Central memory CD4-positive, alpha-beta T cell (primary cell): ENCODE results near the gene OXLD1.

Experiments
- DNase-seq: peaks from one replicate; pipeline ENCODE4 v3.0.0; 2022

OXLD1 gene

DNA sequence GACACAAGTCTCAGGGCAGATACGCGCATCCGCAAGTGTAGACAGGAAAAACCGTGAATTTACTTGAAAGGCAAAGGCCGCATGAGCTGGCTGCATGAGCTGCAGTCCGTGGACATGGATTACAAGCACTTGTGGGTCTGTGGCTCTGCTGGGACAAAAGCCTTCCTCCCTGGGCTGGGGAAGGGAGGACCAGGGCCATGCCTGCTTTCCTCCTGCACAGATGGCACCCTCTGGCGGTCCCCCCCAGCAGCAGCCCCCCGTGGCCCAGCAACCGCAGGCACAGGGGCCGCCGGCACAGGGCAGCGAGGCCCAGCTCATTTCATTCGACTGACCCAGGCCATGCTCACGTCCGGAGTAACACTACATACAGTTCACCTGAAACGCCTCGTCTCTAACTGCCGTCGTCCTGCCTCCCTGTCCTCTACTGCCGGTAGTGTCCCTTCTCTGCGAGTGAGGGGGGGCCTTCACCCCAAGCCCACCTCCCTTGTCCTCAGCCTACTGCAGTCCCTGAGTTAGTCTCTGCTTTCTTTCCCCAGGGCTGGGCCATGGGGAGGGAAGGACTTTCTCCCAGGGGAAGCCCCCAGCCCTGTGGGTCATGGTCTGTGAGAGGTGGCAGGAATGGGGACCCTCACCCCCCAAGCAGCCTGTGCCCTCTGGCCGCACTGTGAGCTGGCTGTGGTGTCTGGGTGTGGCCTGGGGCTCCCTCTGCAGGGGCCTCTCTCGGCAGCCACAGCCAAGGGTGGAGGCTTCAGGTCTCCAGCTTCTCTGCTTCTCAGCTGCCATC lies 35.1 kb upstream of the OXLD1 start:
- no peak for DNase-seq

DNA sequence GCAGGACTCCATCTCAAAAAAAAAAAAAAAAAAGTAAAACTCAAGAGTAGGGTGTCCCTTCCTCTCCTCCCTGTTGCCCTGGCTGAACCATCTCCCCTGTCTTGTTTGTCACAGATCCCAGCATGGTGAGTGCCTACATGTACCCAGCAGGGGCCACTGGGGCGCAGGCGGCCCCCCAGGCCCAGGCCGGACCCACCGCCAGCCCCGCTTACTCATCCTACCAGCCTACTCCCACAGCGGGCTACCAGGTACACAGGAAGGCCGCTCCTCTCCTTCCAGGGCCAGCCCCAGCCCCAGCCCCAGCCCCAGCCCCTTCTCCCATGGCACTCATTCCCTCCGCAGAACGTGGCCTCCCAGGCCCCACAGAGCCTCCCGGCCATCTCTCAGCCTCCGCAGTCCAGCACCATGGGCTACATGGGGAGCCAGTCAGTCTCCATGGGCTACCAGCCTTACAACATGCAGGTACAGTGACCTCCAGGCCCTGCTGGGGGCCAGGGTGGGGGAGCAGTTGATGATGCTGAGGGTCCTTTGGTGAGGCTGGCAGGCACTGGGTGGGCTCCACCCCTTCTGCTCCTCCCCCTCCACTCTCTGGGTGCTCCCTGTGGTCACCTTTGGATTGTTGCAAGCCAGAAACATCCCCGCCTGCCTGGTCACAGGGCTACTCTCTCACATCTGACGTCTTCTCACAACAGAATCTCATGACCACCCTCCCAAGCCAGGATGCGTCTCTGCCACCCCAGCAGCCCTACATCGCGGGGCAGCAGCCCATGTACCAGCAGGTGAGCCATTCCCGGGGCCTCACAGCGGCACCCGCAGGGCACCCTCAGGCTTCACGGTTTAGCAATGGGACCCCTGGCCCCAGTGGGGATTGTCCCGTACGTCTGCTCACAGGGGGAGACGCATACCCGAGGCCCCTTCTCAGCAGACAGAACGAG lies 34.2 kb upstream of the OXLD1 start:
- no peak for DNase-seq

DNA sequence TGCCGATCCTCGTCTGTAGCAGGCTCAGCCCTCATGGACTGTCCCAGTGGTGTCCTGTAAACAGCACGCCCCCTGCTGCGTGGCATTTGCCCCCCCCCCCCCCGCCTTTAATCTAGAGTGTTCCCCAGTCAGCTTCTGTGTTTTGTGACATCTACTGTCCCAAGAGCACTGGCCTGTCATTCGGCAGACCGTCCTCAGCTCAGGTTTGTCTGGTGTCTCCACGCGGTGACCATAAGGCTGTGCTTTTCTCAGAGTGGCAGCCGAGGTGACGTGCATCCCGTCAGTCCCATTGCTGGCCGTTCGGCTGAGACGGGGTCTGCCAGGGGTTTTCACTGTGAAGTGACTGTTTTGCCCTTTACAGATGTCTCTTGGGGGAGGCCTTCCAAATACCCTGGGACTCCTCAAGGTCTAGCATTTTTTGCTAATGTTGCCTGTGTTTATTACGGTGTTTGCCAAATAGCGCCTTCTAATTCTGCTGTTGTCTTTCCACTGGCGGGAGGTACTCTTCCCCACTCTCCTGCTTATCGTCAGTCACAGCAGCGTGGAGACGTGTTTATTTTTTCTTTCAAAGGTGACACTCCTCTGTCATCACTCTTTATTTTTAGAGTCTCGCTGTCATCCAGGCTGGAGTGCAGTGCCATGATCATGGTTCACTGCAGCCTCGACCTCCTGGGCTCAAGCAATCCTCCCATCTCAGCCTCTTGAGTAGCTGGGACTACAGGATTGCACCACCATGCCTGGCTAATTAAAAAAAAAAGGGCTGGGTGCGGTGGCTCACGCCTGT lies 31.0 kb upstream of the OXLD1 start:
- DNase-seq, result no peak

- DNase-seq, result no peak
Observed at GRCh38 chr17:81696218-81696941, 30.0 kb upstream of the OXLD1 start.

DNA sequence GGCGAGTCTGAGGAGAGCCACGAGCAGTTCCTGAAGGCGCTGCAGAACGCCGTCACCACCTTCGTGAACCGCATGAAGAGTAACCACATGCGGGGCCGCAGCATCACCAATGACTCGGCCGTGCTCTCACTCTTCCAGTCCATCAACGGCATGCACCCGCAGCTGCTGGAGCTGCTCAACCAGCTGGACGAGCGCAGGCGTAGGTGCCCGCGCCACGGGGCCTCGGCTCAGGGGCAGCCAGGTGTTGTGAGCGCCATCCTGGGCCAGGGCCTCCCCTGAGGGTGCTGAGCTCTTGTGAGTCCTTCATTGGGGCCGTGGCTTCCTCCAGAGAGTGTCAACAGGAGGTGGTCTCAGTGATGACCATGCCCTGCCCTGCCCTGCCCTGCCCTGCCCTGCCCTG lies 29.4 kb upstream of the OXLD1 start:
- DNase-seq, result no peak

DNA sequence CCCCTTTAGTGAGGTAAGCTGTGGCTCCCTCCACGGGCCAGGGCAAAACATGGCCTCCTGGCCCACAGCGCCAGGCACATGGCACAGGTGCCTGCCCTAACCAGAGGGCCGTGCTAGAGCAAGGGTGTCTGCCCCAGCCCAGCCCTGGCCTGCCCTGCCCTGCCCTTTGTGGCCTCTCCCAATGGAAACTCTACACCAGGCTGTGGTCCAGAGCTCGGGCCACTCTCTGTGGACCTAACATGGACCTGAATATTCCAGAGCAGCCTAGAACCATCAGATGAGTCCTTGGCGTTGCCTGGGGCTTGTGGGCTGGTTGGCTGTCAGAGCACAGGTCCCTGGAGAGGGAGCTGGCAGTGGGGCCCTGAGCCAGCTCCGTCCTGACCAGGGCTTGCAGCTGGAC lies 28.8 kb upstream of the OXLD1 start:
- DNase-seq, result no peak

DNA sequence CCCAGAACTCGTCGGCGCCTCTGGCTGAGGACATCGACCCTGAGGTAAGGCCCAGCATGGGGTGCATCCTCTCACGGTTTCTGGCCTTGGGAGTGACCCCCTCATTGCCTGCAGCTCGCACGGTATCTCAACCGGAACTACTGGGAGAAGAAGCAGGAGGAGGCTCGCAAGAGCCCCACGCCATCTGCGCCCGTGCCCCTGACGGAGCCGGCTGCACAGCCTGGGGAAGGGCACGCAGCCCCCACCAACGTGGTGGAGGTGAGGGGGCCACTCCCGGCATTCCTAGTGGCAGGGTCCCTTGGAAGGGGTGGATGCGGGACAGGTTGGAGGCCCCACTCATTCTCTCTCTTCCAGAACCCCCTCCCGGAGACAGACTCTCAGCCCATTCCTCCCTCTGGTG lies 28.4 kb upstream of the OXLD1 start:
- DNase-seq, result no peak

DNA sequence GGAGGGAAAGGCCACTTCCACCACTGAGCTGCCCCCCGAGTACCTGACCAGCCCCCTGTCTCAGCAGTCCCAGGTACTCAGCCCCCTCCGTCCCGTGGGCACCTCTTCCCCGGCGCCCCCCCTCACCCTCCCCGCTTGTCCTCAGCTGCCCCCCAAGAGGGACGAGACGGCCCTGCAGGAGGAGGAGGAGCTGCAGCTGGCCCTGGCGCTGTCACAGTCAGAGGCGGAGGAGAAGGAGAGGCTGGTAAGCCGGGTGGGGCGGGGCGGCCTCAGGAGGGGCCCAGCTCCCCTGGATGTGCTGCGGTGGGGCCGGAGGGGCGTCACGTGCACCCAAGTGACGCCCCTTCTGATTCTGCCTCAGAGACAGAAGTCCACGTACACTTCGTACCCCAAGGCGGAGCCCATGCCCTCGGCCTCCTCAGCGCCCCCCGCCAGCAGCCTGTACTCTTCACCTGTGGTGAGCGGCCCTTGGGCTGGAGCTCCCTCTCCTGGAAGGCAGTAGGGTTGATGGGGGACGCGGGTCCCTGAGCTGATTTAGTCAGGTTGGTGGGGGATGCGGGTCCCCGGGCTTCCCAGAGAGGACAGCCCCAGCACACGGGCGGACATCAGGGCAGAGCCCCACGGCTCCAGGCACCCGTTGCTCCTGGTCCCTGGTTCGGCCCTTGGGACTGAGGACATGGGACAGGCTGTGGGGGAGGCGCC lies 27.3 kb upstream of the OXLD1 start:
- DNase-seq, result no peak

DNA sequence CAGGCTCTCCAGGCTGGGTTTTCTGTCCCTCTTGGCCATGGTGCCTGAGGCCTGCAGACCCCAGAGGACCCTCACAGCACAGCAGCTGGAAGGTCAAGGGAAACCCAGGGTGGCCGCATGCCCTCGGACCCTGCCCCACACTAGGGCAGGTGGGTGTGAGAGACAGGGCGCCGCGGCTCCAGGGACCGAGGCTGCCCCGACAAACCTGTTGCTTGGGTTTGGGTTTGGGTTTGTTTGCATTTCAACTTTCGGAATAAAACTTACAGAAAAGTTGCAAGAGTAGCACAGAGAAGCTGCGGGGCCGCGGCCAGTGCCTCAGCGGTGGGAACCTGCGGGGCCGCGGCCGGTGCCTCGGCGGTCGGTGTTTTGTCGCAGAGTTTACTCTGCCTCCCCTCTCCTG lies 25.2 kb upstream of the OXLD1 start:
- no peak for DNase-seq

DNA sequence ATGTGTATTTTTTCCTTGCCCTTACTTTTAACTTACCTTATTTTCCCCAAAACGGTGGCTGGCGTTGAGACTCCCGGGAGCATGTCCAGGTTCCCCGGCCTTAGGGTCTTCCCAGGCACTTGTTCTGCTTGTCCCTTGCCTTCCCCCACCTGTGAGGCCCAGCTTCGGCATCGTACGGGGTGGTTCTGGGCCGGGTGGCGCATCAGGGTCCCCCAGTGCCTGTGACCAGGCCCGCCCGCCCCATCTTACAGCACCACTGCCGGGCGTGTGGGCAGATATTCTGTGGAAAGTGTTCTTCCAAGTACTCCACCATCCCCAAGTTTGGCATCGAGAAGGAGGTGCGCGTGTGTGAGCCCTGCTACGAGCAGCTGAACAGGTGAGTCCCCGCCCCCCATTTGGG lies 24.8 kb upstream of the OXLD1 start:
- no peak for DNase-seq

DNA sequence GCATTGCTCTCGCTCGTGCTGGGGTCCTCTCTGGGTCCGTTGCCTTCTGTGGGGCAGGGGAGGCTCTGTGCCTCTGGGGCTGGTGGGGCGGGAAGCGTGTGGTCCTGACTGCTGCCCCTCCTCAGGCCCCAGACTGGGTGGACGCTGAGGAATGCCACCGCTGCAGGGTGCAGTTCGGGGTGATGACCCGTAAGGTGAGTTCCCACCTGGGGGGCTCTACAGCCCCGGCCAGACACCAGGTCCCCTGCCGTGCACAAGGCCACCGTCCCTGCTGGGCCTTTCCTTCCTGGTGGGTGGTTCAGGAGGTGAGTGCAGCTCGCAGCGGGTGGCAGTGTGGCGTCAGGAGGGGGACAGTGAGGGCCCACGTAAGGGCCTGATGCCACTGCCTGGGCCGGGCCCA lies 24.1 kb upstream of the OXLD1 start:
- no peak for DNase-seq

- DNase-seq, result no peak
Observed at GRCh38 chr17:81690066-81690465, 23.7 kb upstream of the OXLD1 start.

- DNase-seq, result no peak
Observed at GRCh38 chr17:81688616-81689015, 22.2 kb upstream of the OXLD1 start.

DNA sequence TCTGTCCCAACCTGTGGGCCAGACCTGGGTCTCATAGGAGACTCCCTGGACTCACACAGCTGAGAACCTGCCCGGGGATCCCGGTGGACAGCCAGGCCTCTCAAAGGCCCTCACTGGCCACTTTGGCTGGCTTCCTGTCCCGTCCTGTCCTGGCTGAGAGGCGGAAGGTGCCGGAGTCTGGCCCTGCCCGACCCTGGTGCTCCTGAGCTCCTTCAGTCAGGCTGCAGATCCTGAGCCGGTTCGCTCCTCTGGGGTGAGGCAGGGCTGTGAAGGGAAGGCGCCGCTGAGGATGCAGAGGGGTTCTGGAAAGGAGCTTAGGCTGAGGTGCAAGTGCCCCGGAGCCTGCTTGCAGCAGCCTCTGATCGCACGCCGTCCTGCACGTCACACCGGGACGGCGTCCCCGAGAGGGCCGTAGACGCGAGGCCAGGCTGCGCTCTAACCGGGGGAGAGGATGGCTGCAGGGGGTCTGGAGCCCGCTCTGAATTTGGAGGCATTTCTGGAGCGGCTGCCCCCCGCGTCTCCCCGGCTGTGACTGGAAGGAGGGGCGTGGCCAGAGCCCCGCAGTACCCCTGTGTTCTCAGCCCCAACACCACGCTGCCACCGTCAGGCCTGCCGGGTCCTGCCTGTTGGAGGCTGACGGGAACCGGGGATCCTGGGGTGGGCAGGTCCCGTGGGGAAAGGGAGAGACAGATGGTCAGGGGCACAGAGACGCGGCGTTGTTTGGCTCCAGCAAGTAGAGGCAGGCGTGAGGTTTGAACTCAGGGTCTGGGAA lies 21.6 kb upstream of the OXLD1 start:
- no peak for DNase-seq

- no peak for DNase-seq
Observed at GRCh38 chr17:81686614-81687013, 20.2 kb upstream of the OXLD1 start.

DNA sequence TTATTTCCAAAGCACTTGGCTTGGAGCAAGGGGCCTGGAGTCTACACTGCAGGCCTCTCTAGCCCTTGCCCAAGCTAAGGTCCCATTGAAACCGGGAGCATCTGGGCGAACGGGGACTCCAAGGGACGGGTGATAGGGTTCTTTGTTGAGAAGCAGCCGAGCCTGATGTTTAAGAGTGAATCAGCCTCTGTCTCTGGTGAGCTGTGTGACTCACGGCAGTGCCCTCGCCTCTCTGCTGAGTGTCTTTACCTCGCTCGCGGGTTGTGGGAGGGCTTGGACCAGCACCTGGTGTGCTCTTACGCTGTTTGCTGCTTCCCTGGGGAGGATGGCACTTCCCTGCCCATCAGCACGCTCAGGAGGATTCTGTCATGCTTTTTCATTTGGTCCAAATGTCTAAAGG lies 18.7 kb upstream of the OXLD1 start:
- DNase-seq, result no peak

GRCh38 chr17:81684442-81684911 lies 18.1 kb upstream of the OXLD1 start:
- no peak for DNase-seq

GRCh38 chr17:81683584-81684441 lies 17.4 kb upstream of the OXLD1 start, which contains the start of the genes ARL16 and HGS:
Gene ARL16 (minus strand): TSS chr17:81683797. CDS start chr17:81683753, 44 bp downstream.
Gene HGS (plus strand): TSS chr17:81684011. CDS start chr17:81684067, 56 bp downstream.
- DNase-seq, result peak; percentile 98

- DNase-seq, result no peak
Observed at GRCh38 chr17:81683208-81683583, 16.8 kb upstream of the OXLD1 start.
